ENCODE results near the gene KAZN. TPM values are rescaled to one million over a fixed set of nuclear protein-coding genes. Genes with fewer than 3 reads are reported as not detected.

Gene KAZN
- total RNA-seq, 1 donor from 2014 or later: 2.8 TPM

DNA sequence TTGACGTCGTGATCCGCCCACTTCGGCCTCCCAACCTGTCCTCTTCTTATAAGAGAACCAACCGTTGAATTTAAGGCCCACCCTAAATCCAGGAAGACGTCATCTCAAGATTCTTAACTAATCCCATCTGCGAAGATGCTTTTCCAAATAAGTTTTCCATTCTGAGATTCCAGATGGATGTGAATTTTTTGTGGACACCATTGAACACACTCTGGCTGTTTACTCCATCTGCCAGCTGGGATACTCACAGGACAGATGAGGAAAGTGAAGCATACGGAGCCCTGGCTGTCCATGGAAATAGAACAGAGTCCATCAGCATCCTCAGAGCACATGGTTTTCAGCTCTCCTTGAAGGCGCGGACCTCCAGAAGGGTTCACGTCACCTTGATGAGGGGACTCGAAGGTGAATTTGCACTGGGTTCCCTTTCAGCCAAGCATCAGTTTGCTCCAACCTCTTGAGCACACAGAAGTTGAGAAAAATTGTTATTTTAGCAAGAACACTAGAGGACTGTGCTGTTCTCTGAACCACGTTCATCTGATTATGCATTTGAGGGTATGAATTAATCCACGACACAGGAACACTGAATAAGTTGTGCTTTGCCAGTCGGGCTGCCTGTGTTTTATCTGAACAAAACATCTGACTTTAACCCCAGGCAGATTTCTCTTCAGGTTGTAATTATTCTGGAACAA lies 68.6 kb downstream of the KAZN start:
- Histone ChIP-seq H3K36me3 (ENCODE audit: control insufficient read depth, insufficient read depth, low read length) (no peaks in the 10 kb centered on the region), H3K27me3 (ENCODE audit: control insufficient read depth, insufficient read depth, low read length) (no peaks in the 10 kb centered on the region), H3K4me3 (ENCODE audit: low read depth, low read length) (no peak overlapping the region)
- no peak for DNase-seq (ENCODE audit: low read depth)
- TF ChIP-seq, protein P1, sequence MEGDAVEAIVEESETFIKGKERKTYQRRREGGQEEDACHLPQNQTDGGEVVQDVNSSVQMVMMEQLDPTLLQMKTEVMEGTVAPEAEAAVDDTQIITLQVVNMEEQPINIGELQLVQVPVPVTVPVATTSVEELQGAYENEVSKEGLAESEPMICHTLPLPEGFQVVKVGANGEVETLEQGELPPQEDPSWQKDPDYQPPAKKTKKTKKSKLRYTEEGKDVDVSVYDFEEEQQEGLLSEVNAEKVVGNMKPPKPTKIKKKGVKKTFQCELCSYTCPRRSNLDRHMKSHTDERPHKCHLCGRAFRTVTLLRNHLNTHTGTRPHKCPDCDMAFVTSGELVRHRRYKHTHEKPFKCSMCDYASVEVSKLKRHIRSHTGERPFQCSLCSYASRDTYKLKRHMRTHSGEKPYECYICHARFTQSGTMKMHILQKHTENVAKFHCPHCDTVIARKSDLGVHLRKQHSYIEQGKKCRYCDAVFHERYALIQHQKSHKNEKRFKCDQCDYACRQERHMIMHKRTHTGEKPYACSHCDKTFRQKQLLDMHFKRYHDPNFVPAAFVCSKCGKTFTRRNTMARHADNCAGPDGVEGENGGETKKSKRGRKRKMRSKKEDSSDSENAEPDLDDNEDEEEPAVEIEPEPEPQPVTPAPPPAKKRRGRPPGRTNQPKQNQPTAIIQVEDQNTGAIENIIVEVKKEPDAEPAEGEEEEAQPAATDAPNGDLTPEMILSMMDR (IDR thresholded peaks at IDR 0.05; ENCODE audit: insufficient read depth, low read length, poor library complexity, severe bottlenecking): no peak

DNA sequence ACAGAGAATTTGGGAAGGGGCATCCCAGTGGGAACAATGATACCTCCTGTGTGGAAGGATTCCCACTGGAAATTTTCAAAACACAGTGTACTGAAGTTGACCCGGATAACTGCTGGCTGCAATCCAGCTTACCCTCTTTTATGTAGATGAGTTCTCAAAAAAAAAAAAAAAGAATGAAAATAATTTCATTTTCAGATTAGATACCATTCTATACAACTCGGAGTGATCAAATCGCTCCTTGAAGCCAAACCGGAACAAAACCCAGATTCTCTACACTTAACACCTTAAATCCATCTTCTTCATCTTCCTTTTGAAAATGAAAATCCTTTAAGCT lies 69.1 kb downstream of the KAZN start:
- H3K4me3 ChIP-seq (ENCODE audit: low read depth, low read length): no peak overlapping the region
- TF ChIP-seq, protein P1 (IDR thresholded peaks at IDR 0.05; ENCODE audit: insufficient read depth, low read length, poor library complexity, severe bottlenecking): no peak
- DNase-seq (ENCODE audit: low read depth): no peak
- H3K27me3 ChIP-seq (ENCODE audit: control insufficient read depth, insufficient read depth, low read length): no peaks in the 10 kb centered on the region
- H3K36me3 ChIP-seq (ENCODE audit: control insufficient read depth, insufficient read depth, low read length): no peaks in the 10 kb centered on the region

DNA sequence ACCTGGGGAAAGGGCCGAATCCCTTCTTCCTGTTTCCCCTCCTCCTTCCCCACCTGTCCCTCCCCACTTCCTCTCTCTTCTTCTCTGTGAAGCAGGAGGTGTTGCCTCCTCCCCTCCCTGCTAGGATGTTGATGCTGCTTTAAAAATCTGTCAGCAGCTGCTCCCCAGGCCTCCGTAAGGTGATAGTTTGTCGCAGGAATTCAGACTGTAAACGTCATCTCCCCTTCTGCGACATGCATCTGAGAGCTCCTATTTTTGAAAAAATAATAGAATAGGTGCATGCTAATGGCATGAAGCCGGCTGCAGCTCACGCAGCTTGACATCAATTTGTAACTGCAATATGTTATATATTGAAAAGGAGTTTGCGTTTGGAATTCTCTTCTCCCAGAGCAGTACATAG lies 70.1 kb downstream of the KAZN start:
- TF ChIP-seq, protein P1 (IDR thresholded peaks at IDR 0.05; ENCODE audit: insufficient read depth, low read length, poor library complexity, severe bottlenecking): no peak
- H3K36me3 ChIP-seq (ENCODE audit: control insufficient read depth, insufficient read depth, low read length): no peaks in the 10 kb centered on the region
- DNase-seq (ENCODE audit: low read depth): no peak
- no peaks in the 10 kb centered on the region for H3K27me3 ChIP-seq (ENCODE audit: control insufficient read depth, insufficient read depth, low read length)
- H3K4me3 ChIP-seq (ENCODE audit: low read depth, low read length): no peak overlapping the region

DNA sequence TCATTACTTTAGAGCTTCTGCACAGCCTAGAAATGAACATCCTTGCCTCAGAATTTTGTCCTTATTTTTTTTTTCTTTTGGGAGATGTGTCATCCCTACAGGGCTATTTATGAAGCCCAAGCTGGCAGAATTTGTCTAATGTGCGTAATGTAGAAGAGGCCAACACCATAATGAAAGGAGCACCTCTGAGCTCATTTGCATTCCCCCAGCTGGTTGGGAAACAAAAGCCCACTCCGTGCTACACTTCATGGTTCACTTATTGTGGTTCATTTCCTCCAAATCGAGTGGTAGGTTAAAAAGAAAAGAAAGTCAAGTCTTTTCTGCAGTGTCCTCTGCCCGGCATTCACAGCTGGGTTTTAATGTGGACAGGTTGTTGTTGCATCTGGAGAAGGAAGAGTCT lies 73.5 kb downstream of the KAZN start:
- Histone ChIP-seq H3K27me3 (ENCODE audit: control insufficient read depth, insufficient read depth, low read length) (no peaks in the 10 kb centered on the region), H3K36me3 (ENCODE audit: control insufficient read depth, insufficient read depth, low read length) (no peaks in the 10 kb centered on the region), H3K4me3 (ENCODE audit: low read depth, low read length) (no peak overlapping the region)
- TF ChIP-seq, protein P1 (IDR thresholded peaks at IDR 0.05; ENCODE audit: insufficient read depth, low read length, poor library complexity, severe bottlenecking): no peak
- no peak for DNase-seq (ENCODE audit: low read depth)

DNA sequence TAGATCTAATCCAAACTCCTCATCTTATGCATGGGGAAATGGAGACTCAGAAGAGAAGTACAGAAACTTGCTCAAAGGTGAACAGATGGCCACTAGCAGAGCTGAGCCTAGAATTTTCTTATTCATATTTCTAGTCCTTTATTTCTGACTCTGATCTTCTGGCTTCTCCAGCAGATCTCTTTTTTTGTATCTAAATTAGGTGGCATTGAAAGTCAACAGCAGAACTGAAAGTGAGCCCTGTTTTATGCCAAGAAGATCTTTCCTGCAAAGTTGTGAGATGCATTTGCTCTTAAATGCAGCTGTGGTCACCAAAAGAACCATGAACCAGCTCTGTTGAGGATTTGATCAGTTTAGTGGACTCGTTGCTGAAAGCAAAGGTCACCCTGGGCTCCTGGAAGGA lies 75.5 kb downstream of the KAZN start:
- Histone ChIP-seq H3K27me3 (ENCODE audit: control insufficient read depth, insufficient read depth, low read length) (no peaks in the 10 kb centered on the region), H3K36me3 (ENCODE audit: control insufficient read depth, insufficient read depth, low read length) (no peaks in the 10 kb centered on the region), H3K4me3 (ENCODE audit: low read depth, low read length) (no peak overlapping the region)
- DNase-seq (ENCODE audit: low read depth): no peak
- TF ChIP-seq, protein P1 (IDR thresholded peaks at IDR 0.05; ENCODE audit: insufficient read depth, low read length, poor library complexity, severe bottlenecking): no peak

DNA sequence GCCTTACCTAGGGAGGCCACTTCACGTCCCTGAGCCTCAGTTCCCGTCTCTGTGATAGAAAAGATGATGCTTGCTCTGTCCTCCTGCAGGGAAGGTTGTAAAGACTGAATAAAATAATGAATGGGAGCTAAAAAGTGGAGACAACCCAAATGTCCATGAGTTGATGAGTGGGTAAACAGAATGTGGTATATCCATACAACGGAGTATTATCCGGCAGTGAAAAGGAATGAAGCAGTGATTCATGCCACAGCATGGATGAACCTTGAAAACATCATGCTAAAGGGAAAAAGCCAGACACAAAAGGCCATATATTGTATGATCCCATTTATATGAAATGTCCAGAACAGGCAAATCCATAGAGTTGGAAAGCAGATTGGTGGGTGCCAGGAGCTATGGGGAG lies 77.9 kb downstream of the KAZN start:
- Histone ChIP-seq H3K27me3 (ENCODE audit: control insufficient read depth, insufficient read depth, low read length) (no peaks in the 10 kb centered on the region), H3K4me3 (ENCODE audit: low read depth, low read length) (no peak overlapping the region), H3K36me3 (ENCODE audit: control insufficient read depth, insufficient read depth, low read length) (no peaks in the 10 kb centered on the region)
- TF ChIP-seq, protein P1 (IDR thresholded peaks at IDR 0.05; ENCODE audit: insufficient read depth, low read length, poor library complexity, severe bottlenecking): no peak
- no peak for DNase-seq (ENCODE audit: low read depth)

All from kidney epithelial cell (primary cell).